IPS DF 4.7 (cell line): Measurements from ENCODE around the gene KCTD16.

ENCODE experiments used
- DNase-seq: peaks from one replicate; pipeline ENCODE4 v3.0.0-alpha.2; 2013; ENCODE audit warnings: low spot score; ENCODE audit errors: extremely low read depth

The KCTD16 gene

DNA sequence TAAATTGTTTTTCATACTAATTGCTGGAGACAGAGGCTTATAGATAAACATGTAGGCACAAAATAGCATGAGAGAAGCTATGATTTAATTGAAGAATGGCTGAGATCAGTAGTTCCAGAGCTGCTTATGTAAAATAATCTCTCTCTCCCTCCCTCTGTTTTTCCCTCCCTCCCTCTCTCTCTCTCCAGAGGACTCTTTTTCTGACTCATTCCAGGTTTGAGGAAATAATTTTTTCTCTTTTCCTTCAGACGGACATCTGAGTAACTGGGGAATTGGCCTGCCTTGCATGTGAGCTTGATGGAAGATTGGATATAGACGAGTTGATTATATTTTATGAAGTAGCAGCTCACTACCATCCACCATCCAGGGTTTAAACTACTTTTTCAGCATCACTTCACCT lies 35.5 kb downstream of the KCTD16 start:
- no peak for DNase-seq

DNA sequence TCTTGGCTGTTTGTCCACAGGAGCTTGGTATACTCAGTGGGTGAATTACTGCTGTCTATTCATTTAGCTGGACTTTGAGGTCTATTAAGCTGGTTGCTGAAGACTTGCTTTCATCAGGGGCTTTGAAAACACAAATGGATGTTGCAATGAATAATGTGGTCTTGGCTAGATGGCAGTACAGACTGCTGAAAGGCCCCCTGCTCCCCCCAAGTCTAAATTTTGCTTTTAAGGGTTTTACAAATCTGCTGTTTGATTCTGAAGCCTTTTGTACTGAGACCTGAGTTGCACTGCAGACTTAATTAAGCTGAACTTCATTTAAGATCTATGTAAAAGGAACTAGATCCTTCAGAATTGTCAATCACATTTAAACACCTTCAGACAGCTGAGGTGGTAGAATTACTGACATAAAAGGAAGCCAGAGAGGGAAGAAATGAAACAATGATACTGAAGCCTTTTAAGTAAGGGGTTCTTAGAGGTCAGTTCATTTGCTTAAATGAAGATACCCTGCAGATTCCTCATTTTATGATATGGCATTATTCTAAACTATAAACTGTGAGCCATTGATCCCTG lies 37.3 kb downstream of the KCTD16 start:
- DNase-seq, result no peak

DNA sequence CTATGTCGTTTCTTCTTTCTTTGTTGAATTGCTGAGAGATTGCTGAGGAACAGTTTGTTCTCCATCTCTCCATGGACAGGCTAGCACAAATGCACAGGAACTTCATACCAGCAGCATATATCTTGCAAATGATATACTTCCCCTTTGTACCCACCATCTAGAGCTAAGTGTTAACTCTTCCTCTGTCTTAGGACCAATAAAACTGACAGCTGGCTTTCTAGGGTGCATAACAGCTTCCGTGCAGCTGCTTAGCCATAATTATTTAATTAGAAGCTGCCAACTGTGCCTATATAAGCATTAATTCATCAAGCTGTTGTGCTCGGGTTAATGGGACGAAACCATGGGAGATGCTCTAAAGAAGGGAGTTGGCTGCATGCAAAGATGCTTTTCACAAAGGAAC lies 38.7 kb downstream of the KCTD16 start:
- DNase-seq, result no peak

DNA sequence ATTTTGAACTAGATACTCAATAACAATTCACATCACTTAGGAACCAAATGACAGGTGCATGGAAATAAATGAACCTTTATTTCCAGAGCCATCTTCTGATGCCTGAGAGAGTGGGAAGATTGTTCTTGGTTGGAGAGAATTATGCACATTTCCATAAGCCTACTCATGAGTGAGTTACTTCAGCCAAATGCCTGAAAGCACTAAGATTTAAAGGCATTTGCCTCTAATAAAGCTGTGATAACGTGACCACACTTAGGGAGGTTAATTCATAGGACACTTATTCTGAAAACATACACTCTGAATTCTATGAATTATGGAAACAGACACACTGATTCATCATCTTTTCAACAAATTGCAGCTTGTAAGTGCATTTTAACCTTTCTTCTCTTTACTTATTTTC lies 40.0 kb downstream of the KCTD16 start:
- DNase-seq, result no peak

DNA sequence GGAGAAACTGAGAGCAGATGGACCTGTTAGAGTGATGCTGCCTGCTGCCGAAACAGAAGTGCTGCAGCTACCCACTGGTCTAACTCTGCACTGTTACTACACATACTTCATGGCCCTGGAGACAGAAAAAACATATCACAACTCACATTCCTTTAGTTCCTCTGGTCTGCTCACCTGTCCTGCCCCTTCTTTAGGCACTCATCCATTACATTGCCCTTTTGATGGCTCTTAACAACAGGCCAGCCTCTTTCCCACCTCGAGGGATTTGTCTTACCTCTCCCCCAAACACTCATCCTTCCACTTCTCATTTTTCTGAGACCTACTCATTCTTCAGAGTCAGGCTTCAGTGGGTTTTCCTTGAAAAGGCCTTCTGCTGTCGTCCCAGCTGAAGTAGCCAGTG lies 49.2 kb downstream of the KCTD16 start:
- no peak for DNase-seq

DNA sequence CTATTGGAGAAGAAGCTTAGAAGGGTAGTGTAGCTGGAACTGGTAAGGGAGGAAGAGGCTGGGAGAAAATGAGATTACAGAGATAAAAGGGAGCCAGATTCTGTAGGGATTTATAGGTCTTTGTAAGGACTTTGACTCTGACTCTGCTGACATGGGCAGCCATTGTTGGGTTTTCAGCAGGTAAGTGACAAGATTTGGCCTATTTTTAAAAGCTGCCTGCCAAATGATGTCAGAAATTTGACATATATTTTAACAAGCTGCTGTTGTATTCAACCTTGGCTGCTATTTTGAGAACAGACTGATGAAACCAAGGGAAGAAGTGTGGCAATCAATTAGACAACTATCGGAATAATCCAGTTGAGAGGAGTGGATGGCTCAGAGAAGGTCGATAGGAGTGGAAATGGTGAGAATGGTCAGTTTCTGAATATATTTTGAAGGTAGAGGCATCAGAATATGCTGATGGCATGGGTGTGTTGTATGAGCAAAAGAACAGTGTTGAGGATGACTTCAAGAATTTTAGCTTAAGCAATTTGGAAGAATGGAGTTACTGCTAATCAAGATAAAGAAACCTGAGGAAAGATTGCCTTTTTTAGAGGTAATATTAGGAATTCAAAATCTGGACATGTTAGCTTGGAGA lies 56.8 kb downstream of the KCTD16 start:
- no peak for DNase-seq

DNA sequence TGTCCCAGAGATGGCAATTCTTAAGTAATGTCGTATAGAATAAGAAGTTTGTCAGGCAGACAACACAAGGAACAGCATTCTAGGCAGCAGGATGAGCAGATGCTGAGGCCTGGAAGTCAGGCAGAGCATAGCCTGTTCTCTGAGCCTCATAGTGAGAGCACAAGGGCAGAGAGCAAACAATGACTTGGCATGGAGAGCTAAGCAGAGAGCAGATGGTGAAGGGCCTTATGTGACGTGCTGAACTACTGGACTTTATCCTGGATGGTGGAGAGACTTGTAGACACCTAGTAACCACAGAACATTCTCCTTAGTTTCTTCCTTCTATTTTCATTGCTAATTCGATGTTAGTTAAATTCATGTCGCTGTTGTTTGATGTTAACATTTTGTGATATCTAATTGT lies 60.1 kb downstream of the KCTD16 start:
- DNase-seq, result no peak

DNA sequence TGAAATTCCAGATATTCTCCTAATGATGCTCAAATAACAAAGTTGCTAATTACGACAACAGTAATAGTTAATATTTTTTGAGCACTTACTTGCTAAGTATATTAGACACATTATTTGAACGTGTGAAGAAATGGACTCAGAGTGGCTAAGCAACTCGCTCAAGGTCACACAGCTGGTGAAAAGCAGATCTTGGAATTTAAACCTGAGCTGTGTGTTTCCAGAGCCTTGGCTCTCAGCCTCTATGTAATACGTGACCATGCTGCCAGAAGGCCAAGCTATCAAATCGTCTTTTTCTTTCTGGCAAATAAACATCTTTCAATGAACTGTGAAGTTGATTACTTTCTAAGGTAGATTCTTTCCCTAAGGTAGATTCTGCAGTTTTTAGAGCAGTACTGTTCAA lies 61.6 kb downstream of the KCTD16 start:
- no peak for DNase-seq

DNA sequence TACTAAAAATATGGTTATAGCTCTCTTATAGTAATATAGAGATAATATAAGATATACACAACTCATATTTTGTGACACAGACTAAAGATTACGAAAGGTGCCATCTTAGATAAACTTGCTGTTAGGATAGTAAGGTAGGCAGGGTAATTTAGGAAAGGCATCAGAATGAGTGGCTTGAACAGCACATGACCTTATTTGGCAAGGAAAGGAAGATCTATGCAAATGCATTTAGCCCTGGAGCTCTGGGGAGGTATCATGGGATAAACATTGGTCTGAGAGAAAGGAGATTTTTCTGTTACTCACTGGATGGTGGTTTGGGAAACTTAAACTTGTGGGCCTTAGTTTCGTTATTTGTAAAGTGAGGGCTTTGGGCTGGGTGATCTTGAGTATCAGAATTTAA lies 65.8 kb downstream of the KCTD16 start:
- no peak for DNase-seq

DNA sequence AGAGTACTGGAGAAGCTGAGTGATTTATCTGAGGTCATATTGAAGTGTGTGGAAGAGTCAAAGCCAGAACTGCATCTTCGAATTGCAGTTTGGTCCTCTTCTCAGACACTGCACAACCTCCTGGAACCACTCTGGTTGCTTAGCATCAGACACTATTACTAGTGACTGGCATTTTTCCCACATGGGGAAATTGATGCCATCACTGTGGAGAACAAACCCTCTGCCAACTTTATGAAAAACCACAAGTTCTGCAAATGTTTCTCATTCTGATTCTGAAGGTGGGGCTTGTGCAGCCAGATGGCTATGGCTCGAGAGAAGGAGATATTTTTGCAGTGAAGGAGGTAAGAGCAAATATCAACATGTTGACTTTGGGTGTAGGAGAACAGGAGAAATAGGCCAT lies 67.2 kb downstream of the KCTD16 start:
- DNase-seq, result no peak

DNA sequence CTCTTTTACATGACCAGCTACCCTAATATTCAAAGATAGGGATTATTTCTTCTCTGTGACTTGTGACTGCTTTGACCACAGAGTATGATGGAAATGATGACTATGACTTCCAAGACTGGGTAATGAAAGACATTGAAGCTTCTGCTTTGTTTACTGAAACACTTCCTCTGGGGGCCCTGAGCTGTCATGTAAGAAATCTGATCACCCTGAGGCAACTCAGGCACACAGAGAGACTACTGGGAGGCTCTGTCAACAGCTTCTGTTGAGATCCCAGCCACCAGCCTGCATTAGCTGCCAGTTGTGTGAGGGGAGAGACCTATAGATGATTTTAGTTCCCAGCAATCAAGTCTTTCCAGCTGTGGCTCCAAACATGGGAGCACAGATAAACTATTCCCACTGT lies 76.5 kb downstream of the KCTD16 start:
- DNase-seq, result no peak

DNA sequence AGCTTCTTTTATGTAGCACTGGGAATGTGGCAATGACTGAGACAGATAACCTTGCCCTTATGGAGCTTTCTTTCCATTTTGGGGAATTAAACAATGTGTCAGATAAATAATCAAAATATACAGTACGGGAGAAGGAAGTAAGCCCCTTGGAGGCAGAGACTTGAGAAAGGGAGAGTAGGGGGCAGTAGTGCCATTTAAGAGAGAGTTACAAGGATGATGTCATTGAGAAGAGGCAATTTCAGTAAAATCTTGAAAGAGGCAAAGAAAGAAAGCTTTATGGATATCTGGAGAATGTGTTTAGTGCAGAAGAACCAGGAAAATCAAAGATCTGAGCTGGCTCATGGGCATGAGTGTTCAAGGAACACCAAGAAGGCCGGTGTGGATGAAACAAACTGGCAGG lies 77.3 kb downstream of the KCTD16 start:
- no peak for DNase-seq

DNA sequence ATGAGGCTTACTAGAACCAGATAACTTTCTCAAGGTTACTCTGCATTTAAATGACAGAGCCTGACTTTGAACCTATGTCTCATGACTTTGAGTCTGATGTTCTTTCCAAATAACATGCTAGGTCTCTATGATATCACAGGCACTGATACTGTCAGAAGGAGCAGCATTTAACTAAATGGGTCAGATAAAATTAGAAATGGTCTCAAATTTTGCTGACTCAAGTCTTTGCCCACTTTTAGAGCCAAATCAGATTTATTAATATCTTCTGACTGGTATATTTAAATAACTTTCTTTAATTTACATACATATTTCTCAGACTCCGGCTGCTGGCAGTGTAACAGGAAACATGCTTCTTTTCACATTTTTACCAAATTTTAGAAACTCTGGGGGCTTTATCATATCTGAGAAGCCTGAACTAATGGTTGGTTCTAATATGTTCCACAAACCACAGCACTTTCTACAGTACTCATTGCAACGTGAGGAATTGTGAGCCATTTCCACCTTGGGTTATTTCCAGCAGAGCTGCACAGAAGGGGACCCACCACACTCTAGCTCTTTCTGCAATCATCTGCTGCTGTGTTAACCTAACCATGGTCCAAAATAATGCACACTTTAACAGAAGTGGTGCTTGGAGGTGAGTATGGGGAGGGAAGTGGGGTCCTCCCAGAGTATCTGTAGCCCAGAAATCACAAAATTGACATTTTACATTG lies 79.2 kb downstream of the KCTD16 start:
- DNase-seq, result no peak

DNA sequence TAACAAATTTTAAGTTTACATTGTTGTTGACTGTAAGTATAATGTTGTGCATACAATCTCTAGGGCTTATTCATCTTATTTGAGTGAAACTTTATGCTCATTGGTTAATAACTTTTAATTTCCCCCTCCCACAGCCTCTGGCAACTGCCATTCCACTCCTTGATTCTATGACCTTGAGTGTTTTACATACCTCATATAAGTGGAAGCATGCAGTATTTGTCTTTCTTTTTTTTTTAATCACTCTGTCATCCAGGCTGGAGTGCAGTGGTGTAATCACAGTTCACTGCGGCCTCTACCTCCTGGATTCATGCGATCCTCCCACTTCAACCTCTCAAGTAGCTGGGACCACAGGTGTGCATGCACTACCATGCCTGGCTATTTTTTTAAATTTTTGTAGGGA lies 83.9 kb downstream of the KCTD16 start:
- DNase-seq, result no peak

DNA sequence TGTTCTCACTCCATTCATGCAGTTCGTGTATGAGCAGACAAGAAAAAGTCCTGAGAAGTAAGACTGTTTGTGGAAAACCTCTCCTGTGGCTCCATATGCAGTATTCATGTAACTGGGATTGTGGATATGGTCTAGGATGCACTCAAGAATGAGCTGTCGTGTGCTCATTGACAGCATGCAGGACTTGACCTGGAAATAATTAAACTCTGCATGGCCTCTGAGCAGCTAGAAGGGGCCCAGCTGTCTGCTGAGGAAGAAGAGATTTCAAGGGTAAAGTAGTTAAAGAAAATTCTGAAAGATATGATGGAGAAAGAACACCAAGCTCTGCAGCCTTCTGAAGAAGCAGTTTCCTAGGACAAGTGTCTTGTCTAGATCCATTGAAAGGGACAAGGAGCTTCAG lies 89.4 kb downstream of the KCTD16 start:
- no peak for DNase-seq

DNA sequence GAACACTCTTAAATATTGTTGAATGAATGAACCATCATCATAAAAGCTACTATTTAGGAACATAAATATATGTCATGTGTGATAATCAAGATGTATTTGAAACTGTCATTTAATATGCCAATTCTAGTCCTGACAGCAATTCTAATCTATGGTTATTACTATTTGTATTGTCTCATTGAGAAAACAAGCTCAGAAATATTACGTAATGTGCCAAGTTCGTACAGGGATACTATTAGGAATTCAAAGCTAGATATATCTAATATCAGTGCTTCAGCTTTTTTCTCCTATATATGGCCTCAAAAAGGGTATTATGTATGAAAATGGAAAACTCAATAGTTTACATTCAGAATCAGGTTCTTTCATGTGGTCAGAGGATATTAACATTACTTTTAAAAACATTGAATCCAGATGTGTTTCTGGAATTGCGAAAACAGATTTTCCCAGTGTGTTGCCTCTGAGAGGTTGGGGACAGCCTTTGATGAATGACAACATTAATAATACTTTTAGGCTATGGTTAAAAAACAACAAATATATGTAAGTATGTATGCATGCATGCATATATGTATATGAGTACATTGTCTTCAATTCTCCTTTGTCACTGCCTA lies 95.1 kb downstream of the KCTD16 start:
- no peak for DNase-seq

DNA sequence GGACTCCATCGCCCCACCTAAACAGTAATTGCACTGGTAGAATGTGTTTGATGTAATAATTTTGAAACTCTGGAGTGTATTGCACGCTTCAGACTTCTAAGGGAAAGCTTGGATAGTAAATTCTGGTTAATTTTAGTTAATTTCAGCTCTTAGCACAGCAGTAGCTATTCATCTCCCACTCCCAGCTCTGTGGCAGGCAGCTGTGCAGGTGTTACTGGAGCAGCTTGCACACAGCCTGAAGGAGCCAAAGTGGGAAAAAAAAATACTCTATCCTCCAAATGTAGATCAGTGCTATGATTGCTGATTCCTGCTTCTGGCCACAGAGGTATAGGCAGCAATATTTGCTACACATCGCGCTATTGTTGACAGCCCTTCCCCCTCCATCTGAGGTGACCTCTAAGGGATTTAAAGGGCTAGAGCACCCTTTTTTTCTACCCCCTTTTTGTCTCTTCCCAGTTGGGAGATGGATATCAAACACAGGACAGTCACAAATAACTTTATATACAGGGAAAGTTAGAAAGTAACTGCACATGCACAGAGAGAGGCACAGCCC lies 97.4 kb downstream of the KCTD16 start:
- DNase-seq, result no peak

DNA sequence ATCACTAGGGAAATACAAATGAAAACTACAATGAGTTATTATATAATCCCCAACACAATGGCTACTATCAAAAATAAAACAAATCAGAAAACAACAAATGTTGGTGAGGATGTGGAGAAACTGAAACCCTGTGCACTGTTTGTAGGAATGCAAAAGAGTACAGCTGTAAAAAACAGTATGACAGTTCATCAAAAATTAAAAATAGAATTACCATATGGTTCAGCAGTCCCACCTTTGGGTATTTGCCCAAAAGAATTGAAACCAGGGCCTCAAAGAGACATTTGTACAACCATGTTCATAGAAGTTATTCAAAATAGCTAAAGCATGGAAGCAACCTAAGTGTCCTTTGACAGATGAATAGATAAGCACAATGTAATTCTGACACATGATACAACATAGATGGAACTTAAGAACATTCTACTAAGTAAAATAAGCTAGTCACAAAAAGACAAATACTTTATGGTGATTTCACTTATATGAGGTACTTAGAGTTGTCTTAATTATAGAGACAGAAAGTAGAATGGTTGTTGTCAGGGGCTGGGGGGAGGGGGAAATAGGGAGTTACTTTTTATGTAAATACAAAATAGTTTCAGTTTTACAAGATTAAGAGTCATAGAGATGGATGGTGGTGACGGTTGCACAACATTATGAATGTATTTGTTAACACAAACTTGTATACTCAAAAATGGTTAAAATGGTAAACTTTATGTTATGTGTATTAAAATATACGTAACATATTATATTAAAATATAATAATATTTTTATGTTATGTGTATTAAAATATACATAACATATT lies 102.8 kb downstream of the KCTD16 start:
- no peak for DNase-seq

DNA sequence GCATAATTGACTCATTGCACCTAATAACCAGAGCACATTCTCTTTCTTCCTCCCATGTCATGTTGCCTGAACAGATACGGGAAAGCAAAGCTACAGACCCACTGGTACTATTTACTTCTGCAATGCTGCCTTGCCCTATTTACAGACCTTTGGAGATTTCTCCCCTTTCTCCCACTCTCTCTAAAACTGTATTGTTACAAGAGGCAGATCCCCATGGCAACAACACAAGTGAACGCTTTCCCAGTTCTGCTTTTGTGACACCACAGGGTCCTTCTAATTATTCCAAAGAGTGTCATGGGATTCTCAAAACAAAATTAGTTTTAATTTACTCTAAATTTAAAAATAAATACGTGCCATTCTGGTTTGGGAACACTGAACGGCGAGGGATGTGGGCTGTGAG lies 104.7 kb downstream of the KCTD16 start:
- DNase-seq, result no peak

DNA sequence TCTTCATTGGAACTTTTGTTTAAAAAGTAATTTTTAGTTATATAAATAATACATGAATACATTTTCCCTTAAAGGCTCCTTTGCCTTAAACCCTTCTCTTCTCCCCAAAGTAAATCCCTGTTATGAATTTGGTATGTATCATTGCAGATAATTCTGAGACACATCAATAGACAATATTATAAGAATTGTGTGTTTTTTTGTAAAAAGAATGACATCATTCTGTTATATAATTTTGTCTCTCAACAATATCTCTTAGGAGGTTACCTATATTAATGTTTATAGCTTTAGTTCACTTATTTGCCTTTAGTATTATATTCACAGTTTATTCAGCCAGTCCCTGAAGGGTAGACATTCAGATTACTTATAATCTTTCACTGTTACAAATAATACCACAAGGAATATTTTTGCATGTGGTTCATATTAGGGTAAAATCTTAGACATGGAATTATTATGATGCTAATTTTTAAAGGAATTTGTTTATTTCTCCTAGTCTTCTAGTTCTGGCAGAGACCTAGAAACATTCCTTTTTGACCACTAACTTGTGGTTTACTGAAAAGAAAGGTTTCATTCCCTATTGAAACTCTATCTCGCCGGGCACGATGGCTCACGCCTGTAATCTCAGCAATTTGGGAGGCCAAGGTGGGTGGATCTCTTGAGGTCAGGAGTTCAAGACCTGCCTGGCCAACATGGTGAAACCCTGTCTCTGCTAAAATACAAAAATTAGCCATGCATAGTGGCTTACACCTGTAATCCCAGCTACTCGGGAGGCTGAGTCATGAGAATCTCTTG lies 105.6 kb downstream of the KCTD16 start:
- no peak for DNase-seq

DNA sequence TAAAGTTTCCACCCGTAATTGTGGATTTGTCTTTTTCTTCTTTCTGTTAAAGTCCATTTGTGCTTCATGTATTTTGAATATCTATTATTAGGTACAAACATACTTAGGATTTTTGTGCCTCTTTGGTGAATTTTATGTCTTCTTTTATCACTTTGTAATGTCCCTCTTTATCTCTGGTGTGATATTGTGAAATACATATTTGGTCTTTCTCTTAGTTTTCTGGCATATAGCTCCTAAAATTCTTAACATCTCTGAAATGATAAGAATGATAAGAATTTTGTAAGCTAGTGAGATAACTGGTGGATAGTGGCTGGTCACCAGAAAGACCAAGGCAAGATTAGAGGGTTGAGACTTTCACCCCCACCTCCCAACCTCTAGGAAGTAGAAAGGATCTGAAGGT lies 111.1 kb downstream of the KCTD16 start:
- no peak for DNase-seq
